GM20431 (cell line): ENCODE data around the gene NR2C2AP.
"Not testable (repeated sequence)": the region's sequence is repeated elsewhere in the genome, so short reads cannot be mapped to it uniquely, and the experiment has no call there.

ENCODE experiments used
- in situ Hi-C: fragments of 300-500 bp; cut with MseI, MboI; formaldehyde crosslinking; loops from one replicate; pipeline ENCODE4 v1.15.0; 2020; ENCODE audit warnings: low sequenced_read_pairs; ENCODE audit not compliant: unreplicated experiment

The NR2C2AP gene

DNA sequence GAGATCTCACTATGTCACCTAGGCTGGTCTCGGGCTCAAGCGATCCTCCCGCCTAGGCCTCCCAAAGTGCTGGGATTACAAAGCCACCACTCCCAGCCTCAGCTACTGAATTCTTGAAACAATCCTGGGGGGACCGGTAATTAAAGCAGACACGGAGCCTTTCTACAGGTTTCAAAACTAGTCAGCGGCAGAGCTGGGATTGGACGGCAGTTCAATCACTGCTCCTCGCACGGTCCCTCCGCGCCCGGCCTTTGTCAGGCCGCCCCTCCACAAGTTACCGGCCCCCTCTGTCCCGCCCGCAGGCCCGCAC lies 11.5 kb downstream of the NR2C2AP start:
- in situ Hi-C loops, result no loop called here

GRCh38 chr19:19186742-19187141 lies 16.5 kb downstream of the NR2C2AP start:
- in situ Hi-C loops, result no loop called here

DNA sequence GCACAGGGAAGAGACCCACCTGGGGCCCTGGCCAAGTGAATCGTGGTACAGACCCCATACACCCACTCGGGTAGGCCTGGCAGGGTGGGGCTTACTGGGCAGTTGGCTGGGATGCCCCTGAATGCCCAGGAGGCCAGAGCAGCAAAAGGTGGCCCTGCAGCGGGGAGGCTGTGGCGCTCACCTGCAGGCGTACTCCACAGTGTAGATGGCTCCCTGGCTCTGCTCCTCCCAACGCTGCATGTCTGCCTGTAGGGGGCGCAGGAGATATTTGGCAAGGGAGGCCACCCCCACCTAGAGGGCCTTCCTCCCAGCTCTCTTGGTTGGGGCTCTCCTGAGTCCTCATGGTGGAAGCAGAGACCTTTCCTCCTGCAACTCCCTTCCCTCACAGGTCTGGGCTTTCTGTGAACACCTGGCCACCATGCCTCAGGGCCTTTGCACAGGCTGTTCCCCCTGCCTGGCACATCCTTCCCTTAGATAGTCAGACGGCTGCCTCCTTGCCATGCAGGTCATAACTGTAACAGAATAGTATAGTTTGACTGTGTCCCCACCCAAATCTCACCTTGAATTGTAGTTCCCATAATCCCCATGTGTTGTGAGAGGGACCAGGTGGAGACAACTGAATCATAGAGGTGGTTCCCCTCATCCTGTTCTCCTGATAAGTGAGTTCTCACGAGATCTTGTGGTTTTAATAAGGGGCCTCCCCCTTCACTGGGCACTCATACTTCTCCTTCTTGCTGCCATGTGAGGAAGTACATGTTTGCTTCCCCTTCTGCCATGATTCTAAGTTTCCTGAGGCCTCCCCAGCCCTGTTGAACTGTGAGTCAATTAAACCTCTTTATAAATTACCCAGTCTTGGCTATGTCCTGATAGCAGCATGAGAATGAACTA lies 17.1 kb downstream of the NR2C2AP start:
- in situ Hi-C loops, result no loop called here

DNA sequence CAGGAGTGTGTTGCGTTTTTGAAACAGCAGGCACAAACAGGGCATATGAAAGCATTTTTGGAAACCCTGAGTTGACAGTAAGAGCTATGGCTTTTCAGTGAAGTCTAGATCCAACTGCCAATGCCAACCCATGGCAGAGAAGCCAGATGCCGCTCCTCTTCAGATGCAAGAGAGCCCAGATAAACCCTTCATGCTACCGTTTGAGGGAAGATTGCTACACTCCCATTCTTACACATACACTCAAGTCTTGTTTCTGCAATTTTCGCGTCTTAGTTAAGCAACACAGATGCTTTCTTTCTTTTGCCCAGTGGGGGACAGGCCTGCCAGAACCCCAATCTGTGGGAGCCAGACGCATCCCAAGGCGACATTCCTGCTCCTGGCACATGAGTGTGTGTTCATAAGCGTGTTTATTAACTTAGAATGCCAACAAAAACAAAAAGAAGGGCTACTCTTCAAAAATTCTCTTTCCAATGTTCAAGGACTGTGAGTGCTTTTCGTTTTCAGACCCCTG lies 21.7 kb downstream of the NR2C2AP start:
- in situ Hi-C loops, result no loop called here

DNA sequence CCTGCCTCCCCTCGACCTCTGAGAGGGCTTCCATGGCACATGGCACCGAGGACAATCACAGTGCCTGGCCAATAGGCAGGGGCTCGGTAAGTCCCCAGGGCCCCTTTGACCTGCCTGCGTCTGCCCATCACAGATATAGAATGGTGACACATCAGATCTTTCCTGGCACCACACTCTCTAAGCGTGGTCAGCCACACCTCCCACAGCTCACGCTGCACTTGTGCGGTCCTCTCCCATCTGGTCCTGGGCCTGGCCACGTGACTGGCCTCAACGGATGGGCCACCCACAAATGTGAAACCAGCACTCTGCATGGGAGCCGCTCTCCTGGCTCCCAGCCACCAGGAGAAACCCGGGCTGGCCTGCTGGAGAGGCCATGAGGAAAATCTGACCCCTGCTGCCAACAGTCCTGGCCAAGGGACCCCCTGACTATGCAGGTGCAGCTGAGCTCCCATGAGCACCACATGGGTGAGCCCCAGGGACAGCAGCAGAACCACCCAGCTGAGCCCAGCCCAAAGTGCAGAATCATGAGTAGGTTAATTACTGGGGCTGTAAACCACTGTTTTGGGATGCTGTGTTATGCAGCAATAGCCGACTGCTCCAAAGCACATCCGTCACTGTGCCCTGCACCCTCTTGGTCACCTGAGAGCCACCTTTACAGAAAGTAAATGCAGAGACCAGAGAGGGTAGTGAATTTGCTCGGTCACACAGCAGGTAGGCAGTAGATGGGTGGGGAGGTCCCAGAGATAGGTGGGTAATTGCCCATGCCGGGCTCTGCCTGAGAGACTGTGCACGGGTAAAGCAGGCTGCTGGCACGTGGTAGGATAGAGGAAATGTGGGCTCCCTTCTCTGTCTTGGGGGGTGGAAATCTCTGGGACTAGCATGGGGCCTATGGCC lies 23.4 kb downstream of the NR2C2AP start:
- in situ Hi-C loops, result no loop called here

GRCh38 chr19:19176950-19177349 lies 26.3 kb downstream of the NR2C2AP start:
- in situ Hi-C loops, result no loop called here

DNA sequence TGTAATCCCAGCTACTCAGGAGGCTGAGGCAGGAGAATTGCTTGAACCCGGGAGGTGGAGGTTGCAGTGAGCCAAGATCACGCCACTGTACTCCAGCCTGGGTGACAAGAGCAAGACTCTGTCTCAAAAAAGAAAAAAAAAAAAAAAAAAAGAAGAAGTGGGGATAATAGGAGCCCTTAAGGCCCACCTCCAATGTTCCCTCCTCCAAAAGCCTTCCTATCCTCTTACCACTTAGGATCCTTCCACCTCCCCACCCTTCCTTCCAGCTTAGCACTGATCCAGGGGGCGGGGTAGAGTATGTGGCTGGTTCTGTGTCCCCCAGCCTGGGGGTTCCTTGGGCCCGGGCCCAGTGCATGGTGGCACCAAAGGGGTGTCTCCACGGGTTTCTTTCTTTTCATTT lies 30.0 kb downstream of the NR2C2AP start:
- in situ Hi-C loops, result not testable (repeated sequence)

DNA sequence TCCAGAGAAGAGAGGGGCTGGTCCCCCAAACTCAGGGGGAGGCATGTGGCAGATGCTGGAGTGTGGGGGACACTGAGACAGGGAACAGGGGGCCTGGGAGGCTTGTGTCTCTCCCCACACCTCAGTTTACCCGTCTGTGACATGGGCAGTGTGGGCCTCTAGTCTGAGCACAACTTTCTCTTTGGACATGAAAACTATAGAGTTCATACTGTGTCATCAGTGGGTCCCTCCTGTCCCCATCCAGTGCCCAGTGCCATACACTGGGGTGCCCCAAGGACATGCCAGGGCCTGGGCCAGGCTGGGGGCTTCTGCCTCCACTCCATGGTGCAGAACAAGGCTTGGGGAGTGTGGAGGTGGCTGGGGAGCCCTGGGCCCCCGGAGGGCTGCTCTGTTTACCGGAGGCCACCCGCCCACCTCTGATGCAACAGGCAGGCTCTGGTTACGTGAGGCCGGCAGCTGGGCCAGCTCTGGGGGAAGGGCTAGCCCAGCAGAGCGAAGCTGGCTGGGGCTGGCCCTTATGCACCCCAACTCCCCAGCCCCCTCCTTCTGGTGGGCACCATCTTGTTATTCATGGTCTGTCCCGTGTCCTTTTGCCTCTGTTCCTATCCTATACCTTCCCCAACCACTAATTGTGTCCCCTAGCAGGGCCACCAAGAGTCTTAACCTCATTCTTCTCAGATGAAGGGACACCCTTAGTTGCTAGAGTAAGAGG lies 31.2 kb downstream of the NR2C2AP start:
- in situ Hi-C loops, result no loop called here

- in situ Hi-C loops, result no loop called here
These were observed 32.1 kb downstream of the NR2C2AP start for GRCh38 chr19:19170873-19171672.

DNA sequence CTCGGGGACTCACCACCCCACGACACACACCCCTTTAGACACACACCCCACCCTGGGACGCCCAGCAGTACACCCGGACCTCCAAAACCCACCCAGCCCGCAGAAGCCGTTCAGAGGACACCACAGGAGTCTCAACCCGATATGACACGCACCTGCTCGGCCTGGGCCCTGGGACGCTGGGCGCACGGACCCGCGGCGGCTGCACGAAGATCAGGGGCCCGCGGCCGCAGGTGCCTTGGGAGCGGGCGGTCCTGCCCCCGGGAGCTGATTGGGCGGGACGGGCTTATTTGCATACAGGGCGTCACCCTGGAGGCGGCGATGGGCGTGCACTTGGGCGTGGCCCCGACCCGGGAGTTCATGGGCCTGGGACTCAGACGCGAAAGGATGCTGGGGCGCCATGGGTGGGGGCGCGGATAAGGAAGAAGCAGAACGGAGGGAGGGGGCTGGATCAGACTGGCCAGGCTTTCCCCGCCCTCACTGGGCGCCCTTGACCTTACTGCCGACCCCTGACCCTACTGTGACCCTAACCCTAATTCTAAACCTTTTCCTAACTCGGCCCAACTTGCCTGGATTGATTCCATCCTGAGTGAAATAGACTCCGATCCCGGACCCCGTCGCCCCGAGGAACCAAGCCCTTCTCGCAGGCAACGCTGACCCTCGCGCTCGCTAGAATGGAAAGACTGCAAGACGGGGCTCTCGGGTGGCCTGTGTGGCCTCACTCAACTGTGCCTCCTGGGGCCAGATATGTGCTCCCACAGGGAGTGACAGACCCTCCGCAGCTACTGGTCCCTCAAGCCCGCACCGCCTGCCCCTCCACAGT lies 33.0 kb downstream of the NR2C2AP start, which contains the start of gene MEF2B:
Gene MEF2B (minus strand): TSS at position 211 of the 820 bp plus-strand sequence. CDS start 19,528 bp downstream, outside the sequence.
- in situ Hi-C loops, result no loop called here

- in situ Hi-C loops, result no loop called here
These were observed 33.8 kb downstream of the NR2C2AP start for GRCh38 chr19:19169236-19170052.

DNA sequence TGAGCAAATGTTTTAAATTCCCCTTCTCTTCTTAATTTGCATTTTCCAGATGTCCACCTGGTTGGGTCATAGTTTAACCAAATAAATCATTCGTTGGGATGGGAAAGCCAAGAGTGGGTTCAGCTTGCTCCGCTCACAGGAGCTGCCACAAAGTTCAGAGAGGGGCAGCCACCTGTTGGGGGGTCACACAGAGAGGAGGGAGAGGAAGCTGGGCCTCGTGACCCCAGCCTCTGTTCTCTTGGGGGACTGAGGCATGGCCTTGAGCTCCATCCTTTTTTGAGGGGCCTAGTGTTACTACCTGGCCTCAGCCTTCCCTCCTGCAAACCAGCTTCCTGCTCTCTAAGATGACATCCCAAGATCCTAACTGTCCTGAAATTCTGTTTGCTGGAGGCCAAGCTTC lies 35.6 kb downstream of the NR2C2AP start:
- in situ Hi-C loops, result no loop called here

- in situ Hi-C loops, result no loop called here
These were observed 37.8 kb downstream of the NR2C2AP start for GRCh38 chr19:19165396-19165795.

- in situ Hi-C loops, result no loop called here
These were observed 40.7 kb downstream of the NR2C2AP start for GRCh38 chr19:19162495-19162894.

- in situ Hi-C loops, result no loop called here
These were observed 42.7 kb downstream of the NR2C2AP start for GRCh38 chr19:19160461-19161035.

DNA sequence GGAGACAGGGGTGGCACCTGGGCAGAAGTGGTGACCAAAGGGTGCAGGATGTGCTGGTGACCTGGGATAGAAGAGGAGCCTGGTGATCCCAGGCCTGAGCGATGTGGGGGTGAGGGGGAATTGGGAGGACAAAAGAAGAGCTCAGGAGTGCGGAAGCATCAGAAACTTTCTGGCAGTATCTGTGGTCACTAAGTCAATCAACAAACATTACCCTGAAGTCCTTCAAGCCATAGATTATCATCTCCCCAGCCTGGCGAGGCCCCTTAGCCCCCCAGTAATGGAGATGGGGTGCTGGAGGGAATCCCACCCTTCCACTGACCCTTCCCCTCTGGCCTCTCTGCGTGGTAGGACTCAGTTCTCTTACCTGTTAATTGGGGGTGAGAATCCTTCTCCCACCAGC lies 43.7 kb downstream of the NR2C2AP start:
- in situ Hi-C loops, result no loop called here

- in situ Hi-C loops, result no loop called here
These were observed 45.4 kb downstream of the NR2C2AP start for GRCh38 chr19:19157808-19158207.
